Stomach smooth muscle (tissue), 2 donors: ENCODE measurements around the gene SACM1L.
"Not testable (repeated sequence)": the region's sequence is repeated elsewhere in the genome, so short reads cannot be mapped to it uniquely, and the experiment has no call there.

Source experiments
- H3K27ac ChIP-seq: one replicate; pipeline ENCODE4 v1.7.0; 2013; ENCODE audit warnings: mild to moderate bottlenecking, low read length, inconsistent platforms
- H3K27me3 ChIP-seq, 2 donors: one replicate each; pipeline ENCODE4 v1.7.0; 2013; ENCODE audit warnings: low read length in 2 of 2; ENCODE audit not compliant: insufficient read depth in 2 of 2, control insufficient read depth in 1 of 2
- H3K36me3 ChIP-seq, 2 donors: one replicate each; pipeline ENCODE4 v1.7.0; 2013; ENCODE audit warnings: low read length in 2 of 2; ENCODE audit not compliant: control insufficient read depth in 2 of 2, insufficient read depth in 2 of 2
- H3K4me1 ChIP-seq: one replicate; pipeline ENCODE4 v1.7.0; 2013; ENCODE audit warnings: low read length; ENCODE audit not compliant: control insufficient read depth, insufficient read depth
- H3K4me3 ChIP-seq, 2 donors: one replicate each; pipeline ENCODE4 v1.7.0; 2013; ENCODE audit warnings: low read length in 2 of 2
- H3K9ac ChIP-seq, 2 donors: one replicate each; pipeline ENCODE4 v1.7.0; 2013; ENCODE audit warnings: low read length in 2 of 2, mild to moderate bottlenecking in 1 of 2
- H3K9me3 ChIP-seq, 2 donors: one replicate each; pipeline ENCODE4 v1.7.0; 2013; ENCODE audit warnings: low read length in 2 of 2; ENCODE audit not compliant: control insufficient read depth in 2 of 2
- donor health status: healthy.
- donor health status: Pancreatic carcinoma.

The SACM1L gene

GRCh38 chr3:45757141-45757540, 67.9 kb downstream of the SACM1L start:
- not testable (repeated sequence) for H3K9me3 ChIP-seq, H3K27ac ChIP-seq, H3K9ac ChIP-seq, H3K4me1 ChIP-seq, H3K36me3 ChIP-seq, H3K4me3 ChIP-seq, H3K27me3 ChIP-seq

DNA sequence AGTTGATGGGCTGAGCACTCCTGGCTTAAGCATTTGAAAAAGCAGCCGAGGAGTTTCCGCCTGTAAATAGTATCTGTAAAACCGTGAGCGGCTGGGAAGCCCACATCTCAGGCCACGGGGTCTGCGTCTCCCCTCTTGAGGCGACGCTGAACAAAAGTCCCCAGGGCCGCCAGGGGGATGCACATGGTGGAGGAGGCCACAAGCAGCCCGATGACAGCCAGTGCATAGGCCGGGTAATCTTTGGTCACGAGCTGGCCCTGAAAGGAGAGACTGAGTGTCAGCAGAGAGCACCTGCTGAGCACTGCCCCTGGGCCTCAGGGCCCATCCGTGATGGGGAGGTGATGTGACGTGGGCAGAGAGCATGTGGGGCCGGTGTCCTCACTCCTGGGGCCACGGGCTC, 69.7 kb downstream of the SACM1L start:
- peaks cover 0 to under 1% of the 10 kb centered on the region in 2 donors for H3K27me3 ChIP-seq
- H3K27ac ChIP-seq: no peak overlapping the region
- H3K4me3 ChIP-seq: no peak overlapping the region

GRCh38 chr3:45759851-45760250, 70.7 kb downstream of the SACM1L start:
- Histone ChIP-seq H3K27ac (no peak overlapping the region), H3K36me3 (no peaks in the 10 kb centered on the region), H3K27me3 (peaks cover 0 to 2% of the 10 kb centered on the region in 2 donors), H3K9me3 (no peaks in the 10 kb centered on the region), H3K9ac (no peak overlapping the region), H3K4me3 (no peak overlapping the region), H3K4me1 (no peaks in the 10 kb centered on the region)

More for the DNA sequence above, 69.7 kb downstream of the SACM1L start:
- Histone ChIP-seq H3K36me3 (no peaks in the 10 kb centered on the region), H3K4me1 (no peaks in the 10 kb centered on the region), H3K9me3 (no peaks in the 10 kb centered on the region), H3K9ac (no peak overlapping the region)

DNA sequence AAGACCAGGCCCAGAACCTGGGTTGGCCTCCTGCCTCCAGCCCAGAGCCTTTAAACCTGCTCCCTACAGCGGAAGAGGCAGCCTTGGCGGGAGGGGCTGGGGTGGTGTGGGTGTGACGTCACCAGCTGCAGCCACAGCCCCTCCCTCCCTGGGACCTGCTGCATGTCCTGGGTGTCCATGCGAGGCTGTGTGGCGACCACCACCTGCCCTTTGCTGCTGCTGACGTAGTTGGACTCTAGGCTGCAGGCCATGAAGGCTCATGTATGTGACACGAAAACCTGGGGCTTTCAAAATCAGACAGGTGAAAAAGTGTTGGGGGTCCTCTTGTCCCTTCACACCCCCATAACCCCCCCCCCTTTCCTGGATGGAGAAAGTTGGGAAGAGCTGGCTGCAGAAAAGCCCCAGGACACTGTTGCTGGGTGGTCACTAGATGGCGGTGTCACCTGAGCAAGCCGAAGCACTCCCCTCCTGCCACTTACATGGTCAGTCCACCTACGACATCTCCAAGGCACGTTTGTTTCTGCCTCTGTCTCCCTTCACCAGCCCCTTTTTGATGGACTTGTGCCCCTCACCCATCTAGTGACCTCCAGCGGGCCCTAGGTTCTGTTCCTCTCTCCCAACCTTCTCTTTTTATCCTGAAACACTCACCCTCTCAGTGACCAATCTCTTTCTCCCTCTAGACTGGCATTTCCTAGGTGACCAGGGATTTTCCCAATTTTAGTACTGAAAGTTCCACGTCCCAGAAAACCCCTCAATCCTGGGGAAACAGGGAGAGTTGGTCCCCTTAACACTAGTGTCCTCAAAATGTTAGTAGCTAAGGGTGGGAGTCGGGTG, 71.9 kb downstream of the SACM1L start:
- no peaks in the 10 kb centered on the region for H3K36me3 ChIP-seq
- no peaks in the 10 kb centered on the region for H3K4me1 ChIP-seq
- H3K9ac ChIP-seq: no peak overlapping the region
- no peak overlapping the region for H3K27ac ChIP-seq
- peaks cover 0 to 2% of the 10 kb centered on the region in 2 donors for H3K27me3 ChIP-seq
- H3K4me3 ChIP-seq: no peak overlapping the region
- no peaks in the 10 kb centered on the region for H3K9me3 ChIP-seq

DNA sequence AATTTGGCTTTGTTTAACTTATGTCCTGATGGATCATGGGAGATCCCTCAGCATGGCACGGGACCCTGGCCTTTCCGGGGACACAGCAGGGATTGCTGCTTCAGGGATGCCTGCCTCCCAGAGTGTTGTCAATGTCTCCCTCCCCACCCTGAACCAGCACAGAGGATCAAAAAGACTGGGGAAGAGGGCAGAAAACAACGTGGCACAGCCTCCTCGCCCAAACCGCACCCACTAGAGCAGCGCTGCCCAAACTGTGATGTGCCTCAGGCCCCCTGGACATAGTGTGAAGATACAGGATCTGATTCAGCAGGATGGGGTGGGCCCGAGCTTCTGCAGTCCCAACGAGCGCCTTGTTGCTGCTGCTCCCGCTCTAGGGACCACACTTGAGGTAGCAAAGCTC, 72.6 kb downstream of the SACM1L start:
- Histone ChIP-seq H3K9me3 (no peaks in the 10 kb centered on the region), H3K36me3 (no peaks in the 10 kb centered on the region), H3K27me3 (peaks cover 0 to 2% of the 10 kb centered on the region in 2 donors), H3K27ac (no peak overlapping the region), H3K9ac (no peak overlapping the region), H3K4me1 (no peaks in the 10 kb centered on the region), H3K4me3 (no peak overlapping the region)

- Histone ChIP-seq H3K9ac (no peak overlapping the region), H3K36me3 (no peaks in the 10 kb centered on the region), H3K4me3 (no peak overlapping the region), H3K27me3 (peaks cover 0 to 2% of the 10 kb centered on the region in 2 donors), H3K9me3 (no peaks in the 10 kb centered on the region), H3K27ac (no peak overlapping the region), H3K4me1 (no peaks in the 10 kb centered on the region)
Observed at GRCh38 chr3:45762647-45763302, 73.6 kb downstream of the SACM1L start.

- Histone ChIP-seq H3K9ac (no peak overlapping the region), H3K27ac (no peak overlapping the region)
Observed at GRCh38 chr3:45763303-45763675, 74.1 kb downstream of the SACM1L start.

DNA sequence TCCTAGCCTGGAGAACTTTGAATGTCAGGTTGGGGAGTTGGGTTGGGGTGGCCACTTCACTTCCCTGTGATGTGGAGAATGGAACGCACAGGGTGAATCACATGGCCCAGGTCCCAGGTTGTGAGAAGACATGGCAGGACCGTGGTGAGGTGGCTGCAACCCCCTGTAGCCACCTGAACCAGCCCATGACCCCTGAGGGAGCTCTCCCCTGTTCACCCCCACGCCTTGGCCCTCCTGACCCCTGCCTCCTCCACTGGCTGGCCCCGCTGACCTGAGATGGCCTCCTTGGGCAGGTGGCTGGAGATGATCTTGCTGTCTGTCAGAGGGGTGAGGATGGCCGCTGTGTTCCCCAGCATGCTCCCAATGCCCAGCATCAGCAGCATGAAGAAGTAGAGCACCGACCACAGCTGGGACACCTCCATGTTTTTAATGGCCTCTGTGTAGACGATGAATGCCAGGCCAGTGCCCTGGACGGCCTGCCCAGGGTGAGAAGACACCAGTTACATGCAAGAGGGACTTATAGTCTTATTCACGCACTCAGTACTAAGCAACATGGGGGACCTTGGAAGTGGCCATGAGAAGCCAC, 76.2 kb downstream of the SACM1L start:
- H3K9me3 ChIP-seq: no peaks in the 10 kb centered on the region
- no peak overlapping the region for H3K4me3 ChIP-seq
- peaks cover 0 to 2% of the 10 kb centered on the region in 2 donors for H3K27me3 ChIP-seq
- H3K9ac ChIP-seq: no peak overlapping the region
- no peak overlapping the region for H3K27ac ChIP-seq
- H3K4me1 ChIP-seq: no peaks in the 10 kb centered on the region
- H3K36me3 ChIP-seq: no peaks in the 10 kb centered on the region

More at GRCh38 chr3:45763303-45763675, 74.1 kb downstream of the SACM1L start:
- H3K9me3 ChIP-seq: no peaks in the 10 kb centered on the region
- no peaks in the 10 kb centered on the region for H3K4me1 ChIP-seq
- peaks cover 0 to 2% of the 10 kb centered on the region in 2 donors for H3K27me3 ChIP-seq
- H3K36me3 ChIP-seq: no peaks in the 10 kb centered on the region
- no peak overlapping the region for H3K4me3 ChIP-seq

DNA sequence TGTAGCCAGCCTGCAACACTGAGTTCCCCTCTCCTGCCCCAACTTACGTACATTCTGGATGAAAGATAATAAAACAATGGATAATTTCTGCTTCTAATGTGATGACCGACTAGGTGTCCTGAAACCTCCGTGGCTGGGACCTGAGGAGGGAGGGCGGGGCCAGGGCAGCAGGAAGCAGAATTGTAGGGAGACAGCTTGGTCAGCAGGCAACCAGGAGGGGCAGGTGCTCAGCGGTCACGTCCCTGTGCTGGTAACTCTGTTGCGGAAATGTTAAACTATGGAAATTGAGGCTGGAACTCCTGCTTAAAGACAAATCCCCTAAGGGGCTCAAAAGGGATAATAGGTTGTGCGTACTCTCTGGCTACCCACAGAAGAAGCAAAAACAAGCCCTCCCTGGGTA, 76.8 kb downstream of the SACM1L start:
- Histone ChIP-seq H3K27me3 (peaks cover 0 to 2% of the 10 kb centered on the region in 2 donors), H3K4me3 (no peak overlapping the region), H3K27ac (no peak overlapping the region), H3K9me3 (no peaks in the 10 kb centered on the region), H3K4me1 (no peaks in the 10 kb centered on the region), H3K36me3 (no peaks in the 10 kb centered on the region), H3K9ac (no peak overlapping the region)

DNA sequence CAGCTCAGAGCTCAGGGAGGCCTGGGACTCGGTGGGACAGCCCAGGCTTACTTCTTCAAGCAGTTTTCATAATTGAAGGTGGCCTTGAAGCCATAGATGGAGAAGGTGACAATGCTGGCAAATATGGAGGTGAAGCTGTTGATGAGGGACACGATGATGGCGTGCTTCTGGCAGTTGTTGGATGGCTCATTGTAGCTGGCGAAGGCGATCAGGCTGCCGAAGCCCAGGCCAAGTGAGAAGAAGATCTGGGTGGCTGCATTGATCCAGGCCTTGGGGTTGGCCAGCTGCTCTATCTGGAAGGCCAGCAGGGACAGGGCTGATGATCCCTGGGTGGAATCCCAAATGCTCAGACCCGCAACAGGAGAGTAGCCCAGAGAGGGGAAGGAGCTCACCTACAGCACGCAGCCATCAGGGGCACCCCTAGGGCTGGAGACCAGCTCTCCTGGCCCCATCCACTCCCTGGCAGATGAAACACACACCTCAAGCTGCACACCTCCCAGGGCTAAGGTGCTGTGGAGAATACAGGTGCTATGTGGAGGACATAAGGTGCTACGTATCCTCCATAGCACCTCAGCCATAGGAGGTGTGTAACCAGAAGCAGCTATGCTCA, 82.1 kb downstream of the SACM1L start:
- Histone ChIP-seq H3K4me1 (no peaks in the 10 kb centered on the region), H3K27ac (no peak overlapping the region), H3K36me3 (no peaks in the 10 kb centered on the region), H3K9me3 (no peaks in the 10 kb centered on the region), H3K9ac (no peak overlapping the region), H3K4me3 (no peak overlapping the region), H3K27me3 (peaks cover 2 to 3% of the 10 kb centered on the region in 2 donors)
